B cell (primary cell): ENCODE measurements around the gene HIRIP3.

Experiments used
- EZH2 ChIP-seq: IDR thresholded peaks from 2 replicates; pipeline ENCODE4 v1.6.1; 2012; ENCODE audit warnings: borderline replicate concordance, low read depth, mild to moderate bottlenecking, moderate library complexity, low read length; ENCODE audit not compliant: insufficient read depth, poor library complexity, severe bottlenecking
- TF ChIP-seq, protein P1 (sequence below): fragments of 200-600 bp; IDR thresholded peaks from one replicate; pipeline ENCODE4 v1.8.0; 2022; ENCODE audit warnings: antibody characterized with exemption, mild to moderate bottlenecking

DNA sequence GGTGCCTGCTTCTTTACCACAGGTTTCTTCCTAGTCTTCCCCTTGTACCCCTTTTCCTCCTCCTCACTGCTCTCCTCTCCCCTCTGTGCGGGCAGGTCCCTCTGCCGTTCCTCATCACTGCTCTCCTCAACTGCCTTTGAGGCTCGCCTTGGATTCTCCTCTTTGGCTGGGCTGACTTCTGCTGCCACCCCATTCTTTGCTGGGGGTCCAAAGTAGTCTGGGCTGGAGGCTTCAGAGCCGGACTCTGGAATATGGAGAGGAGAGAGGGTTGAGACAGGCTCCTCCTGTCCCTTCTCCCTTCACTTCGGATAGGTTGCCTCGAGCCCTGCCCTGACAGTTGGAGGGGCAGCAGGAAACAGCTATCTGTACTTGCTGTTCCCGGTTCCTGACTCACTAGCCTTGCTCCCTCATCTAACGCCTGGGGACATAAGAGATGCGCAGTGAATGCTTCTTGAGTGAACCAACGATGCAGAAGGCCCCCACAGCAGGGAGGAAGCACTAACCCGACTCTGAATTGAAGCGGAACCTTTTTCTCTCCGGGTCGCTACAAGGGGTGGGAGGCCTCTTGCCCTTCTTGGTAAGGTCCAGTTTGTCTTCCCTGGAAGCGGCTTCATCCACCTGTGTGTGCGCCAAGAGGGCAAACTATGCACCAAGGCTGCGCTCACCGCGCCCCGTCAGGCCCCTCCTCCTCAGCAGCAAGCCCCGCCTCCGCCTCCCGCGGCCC, 655 bp downstream of the HIRIP3 start:
- TF ChIP-seq, protein P1, sequence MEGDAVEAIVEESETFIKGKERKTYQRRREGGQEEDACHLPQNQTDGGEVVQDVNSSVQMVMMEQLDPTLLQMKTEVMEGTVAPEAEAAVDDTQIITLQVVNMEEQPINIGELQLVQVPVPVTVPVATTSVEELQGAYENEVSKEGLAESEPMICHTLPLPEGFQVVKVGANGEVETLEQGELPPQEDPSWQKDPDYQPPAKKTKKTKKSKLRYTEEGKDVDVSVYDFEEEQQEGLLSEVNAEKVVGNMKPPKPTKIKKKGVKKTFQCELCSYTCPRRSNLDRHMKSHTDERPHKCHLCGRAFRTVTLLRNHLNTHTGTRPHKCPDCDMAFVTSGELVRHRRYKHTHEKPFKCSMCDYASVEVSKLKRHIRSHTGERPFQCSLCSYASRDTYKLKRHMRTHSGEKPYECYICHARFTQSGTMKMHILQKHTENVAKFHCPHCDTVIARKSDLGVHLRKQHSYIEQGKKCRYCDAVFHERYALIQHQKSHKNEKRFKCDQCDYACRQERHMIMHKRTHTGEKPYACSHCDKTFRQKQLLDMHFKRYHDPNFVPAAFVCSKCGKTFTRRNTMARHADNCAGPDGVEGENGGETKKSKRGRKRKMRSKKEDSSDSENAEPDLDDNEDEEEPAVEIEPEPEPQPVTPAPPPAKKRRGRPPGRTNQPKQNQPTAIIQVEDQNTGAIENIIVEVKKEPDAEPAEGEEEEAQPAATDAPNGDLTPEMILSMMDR, result no peak
- no peak for TF ChIP-seq EZH2
